HG03095 (cell line): ENCODE measurements around the gene CYB5A.

Experiments
- ATAC-seq: cut with Tn5 transposase; IDR thresholded peaks from one replicate; pipeline ENCODE4 v1.9.1; 2021; ENCODE audit warnings: moderate library complexity; ENCODE audit not compliant: unreplicated experiment

Gene CYB5A

GRCh38 chr18:74278058-74278457 lies 13.7 kb downstream of the CYB5A start:
- ATAC-seq: no peak

GRCh38 chr18:74277296-74277695 lies 14.5 kb downstream of the CYB5A start:
- no peak for ATAC-seq

- no peak for ATAC-seq
Observed at GRCh38 chr18:74276609-74277008, 15.2 kb downstream of the CYB5A start.

GRCh38 chr18:74275736-74276135 lies 16.0 kb downstream of the CYB5A start:
- ATAC-seq: no peak

- no peak for ATAC-seq
Observed at GRCh38 chr18:74274700-74275099, 17.1 kb downstream of the CYB5A start.

GRCh38 chr18:74273394-74273793 lies 18.4 kb downstream of the CYB5A start:
- no peak for ATAC-seq

- no peak for ATAC-seq
Observed at GRCh38 chr18:74271635-74272034, 20.1 kb downstream of the CYB5A start.

GRCh38 chr18:74268933-74269620 lies 22.7 kb downstream of the CYB5A start:
- no peak for ATAC-seq

GRCh38 chr18:74268175-74268574 lies 23.6 kb downstream of the CYB5A start:
- ATAC-seq: no peak

GRCh38 chr18:74266161-74266560 lies 25.6 kb downstream of the CYB5A start:
- ATAC-seq: no peak

- ATAC-seq: no peak
Observed at GRCh38 chr18:74265546-74266098, 26.1 kb downstream of the CYB5A start.

- ATAC-seq: peak; percentile 98
Observed at GRCh38 chr18:74264303-74265020, 27.3 kb downstream of the CYB5A start.

- ATAC-seq: no peak
Observed at GRCh38 chr18:74261053-74261713, 30.6 kb downstream of the CYB5A start.

- ATAC-seq: no peak
Observed at GRCh38 chr18:74259347-74259746, 32.4 kb downstream of the CYB5A start.

- ATAC-seq: no peak
Observed at GRCh38 chr18:74257083-74257482, 34.7 kb downstream of the CYB5A start.

GRCh38 chr18:74256190-74256589 lies 35.6 kb downstream of the CYB5A start:
- no peak for ATAC-seq

- ATAC-seq: no peak
Observed at GRCh38 chr18:74255131-74255616, 36.6 kb downstream of the CYB5A start.

- ATAC-seq: no peak
Observed at GRCh38 chr18:74252039-74252395, 39.7 kb downstream of the CYB5A start.

GRCh38 chr18:74251297-74252038 lies 40.3 kb downstream of the CYB5A start:
- ATAC-seq: no peak

GRCh38 chr18:74250131-74250530 lies 41.6 kb downstream of the CYB5A start:
- ATAC-seq: no peak
